Measurements from ENCODE around the gene WDR27.
"Not testable (repeated sequence)": the region's sequence is repeated elsewhere in the genome, so short reads cannot be mapped to it uniquely, and the experiment has no call there.

The WDR27 gene

GRCh38 chr6:169439710-169440109 lies 262.1 kb downstream of the WDR27 start:
- no peaks in the 10 kb centered on the region for H3F3A ChIP-seq (ENCODE audit: insufficient read depth)
- H3K79me2 ChIP-seq (ENCODE audit: insufficient read depth, low read length), result no peaks in the 10 kb centered on the region
- H3K4me2 ChIP-seq (ENCODE audit: low read depth, low read length, poor library complexity, severe bottlenecking), result no peak overlapping the region
- no peaks in the 10 kb centered on the region for H3K9me2 ChIP-seq (replicated peaks; ENCODE audit: insufficient read depth, low read length)
- H2AFZ ChIP-seq (ENCODE audit: low read depth, low read length, severe bottlenecking), result no peak overlapping the region
- H3K27ac ChIP-seq (ENCODE audit: low read depth, low read length), result no peak overlapping the region
- H3K9ac ChIP-seq (ENCODE audit: low read length), result no peak overlapping the region
- H3K9me3 ChIP-seq (ENCODE audit: insufficient read depth, low read length), result 0 out of 2 replicates have a peak, but pooled peaks cover 1% of the 10 kb centered on the region
- H4K20me1 ChIP-seq (ENCODE audit: low read depth, low read length), result no peaks in the 10 kb centered on the region
- H3K36me3 ChIP-seq (ENCODE audit: low read length), result no peaks in the 10 kb centered on the region
- no peaks in the 10 kb centered on the region for H3K27me3 ChIP-seq (ENCODE audit: low read length)
- TF ChIP-seq, protein P1, sequence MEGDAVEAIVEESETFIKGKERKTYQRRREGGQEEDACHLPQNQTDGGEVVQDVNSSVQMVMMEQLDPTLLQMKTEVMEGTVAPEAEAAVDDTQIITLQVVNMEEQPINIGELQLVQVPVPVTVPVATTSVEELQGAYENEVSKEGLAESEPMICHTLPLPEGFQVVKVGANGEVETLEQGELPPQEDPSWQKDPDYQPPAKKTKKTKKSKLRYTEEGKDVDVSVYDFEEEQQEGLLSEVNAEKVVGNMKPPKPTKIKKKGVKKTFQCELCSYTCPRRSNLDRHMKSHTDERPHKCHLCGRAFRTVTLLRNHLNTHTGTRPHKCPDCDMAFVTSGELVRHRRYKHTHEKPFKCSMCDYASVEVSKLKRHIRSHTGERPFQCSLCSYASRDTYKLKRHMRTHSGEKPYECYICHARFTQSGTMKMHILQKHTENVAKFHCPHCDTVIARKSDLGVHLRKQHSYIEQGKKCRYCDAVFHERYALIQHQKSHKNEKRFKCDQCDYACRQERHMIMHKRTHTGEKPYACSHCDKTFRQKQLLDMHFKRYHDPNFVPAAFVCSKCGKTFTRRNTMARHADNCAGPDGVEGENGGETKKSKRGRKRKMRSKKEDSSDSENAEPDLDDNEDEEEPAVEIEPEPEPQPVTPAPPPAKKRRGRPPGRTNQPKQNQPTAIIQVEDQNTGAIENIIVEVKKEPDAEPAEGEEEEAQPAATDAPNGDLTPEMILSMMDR (IDR thresholded peaks at IDR 0.05; ENCODE audit: insufficient read depth, low read length, poor library complexity, severe bottlenecking), result no peak
- TF ChIP-seq EZH2phosphoT487 (conservative IDR thresholded peaks at IDR 0.05; ENCODE audit: low read length), result no peak
- H3K4me3 ChIP-seq (ENCODE audit: insufficient read depth, low read length, poor library complexity, severe bottlenecking), result no peak overlapping the region

GRCh38 chr6:169434554-169434953 lies 267.3 kb downstream of the WDR27 start:
- not testable (repeated sequence) for H3K27me3 ChIP-seq (ENCODE audit: low read length); H3F3A ChIP-seq (ENCODE audit: insufficient read depth); H2AFZ ChIP-seq (ENCODE audit: low read depth, low read length, severe bottlenecking); H4K20me1 ChIP-seq (ENCODE audit: low read depth, low read length); H3K9me2 ChIP-seq (replicated peaks; ENCODE audit: insufficient read depth, low read length); H3K4me2 ChIP-seq (ENCODE audit: low read depth, low read length, poor library complexity, severe bottlenecking); H3K9ac ChIP-seq (ENCODE audit: low read length); H3K36me3 ChIP-seq (ENCODE audit: low read length); H3K79me2 ChIP-seq (ENCODE audit: insufficient read depth, low read length); H3K27ac ChIP-seq (ENCODE audit: low read depth, low read length); H3K4me3 ChIP-seq (ENCODE audit: insufficient read depth, low read length, poor library complexity, severe bottlenecking)
- peaks cover 33% of the 10 kb centered on the region; the same call in 1 of the 2 replicates for H3K9me3 ChIP-seq (ENCODE audit: insufficient read depth, low read length)

DNA sequence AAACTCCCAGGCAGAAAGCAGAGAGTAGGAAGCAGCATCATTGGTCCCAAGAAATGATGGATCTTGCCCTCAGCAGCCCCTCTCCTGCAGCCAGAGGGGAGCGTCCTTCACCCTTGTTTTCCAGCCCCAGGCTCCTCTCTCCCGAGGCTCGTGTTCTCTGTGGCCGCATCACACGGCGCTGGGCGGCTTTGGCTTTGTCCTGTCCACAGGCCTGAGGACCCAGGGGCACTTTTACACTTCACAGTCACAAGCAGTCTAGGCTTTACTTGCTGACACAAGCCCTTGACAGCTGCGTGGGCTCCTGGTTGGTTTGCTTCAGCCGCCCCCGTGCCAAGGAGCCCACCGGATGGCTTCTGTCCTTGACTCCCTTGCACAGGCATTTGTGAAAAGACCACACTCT lies 272.8 kb downstream of the WDR27 start:
- Histone ChIP-seq H3K9ac (ENCODE audit: low read length) (no peak overlapping the region), H2AFZ (ENCODE audit: low read depth, low read length, severe bottlenecking) (no peak overlapping the region), H3K9me3 (ENCODE audit: insufficient read depth, low read length) (peaks cover 26% of the 10 kb centered on the region; the same call in 1 of the 2 replicates), H3K36me3 (ENCODE audit: low read length) (no peaks in the 10 kb centered on the region), H3K27ac (ENCODE audit: low read depth, low read length) (no peak overlapping the region), H4K20me1 (ENCODE audit: low read depth, low read length) (no peaks in the 10 kb centered on the region), H3K79me2 (ENCODE audit: insufficient read depth, low read length) (no peaks in the 10 kb centered on the region), H3K4me2 (ENCODE audit: low read depth, low read length, poor library complexity, severe bottlenecking) (no peak overlapping the region), H3K4me3 (ENCODE audit: insufficient read depth, low read length, poor library complexity, severe bottlenecking) (no peak overlapping the region), H3K9me2 (replicated peaks; ENCODE audit: insufficient read depth, low read length) (no peaks in the 10 kb centered on the region), H3K27me3 (ENCODE audit: low read length) (no peaks in the 10 kb centered on the region), H3F3A (ENCODE audit: insufficient read depth) (no peaks in the 10 kb centered on the region)
- TF ChIP-seq, protein P1 (IDR thresholded peaks at IDR 0.05; ENCODE audit: insufficient read depth, low read length, poor library complexity, severe bottlenecking), result no peak
- no peak for TF ChIP-seq EZH2phosphoT487 (conservative IDR thresholded peaks at IDR 0.05; ENCODE audit: low read length)

GRCh38 chr6:169428532-169428931 lies 273.3 kb downstream of the WDR27 start:
- TF ChIP-seq, protein P1 (IDR thresholded peaks at IDR 0.05; ENCODE audit: insufficient read depth, low read length, poor library complexity, severe bottlenecking), result no peak
- no peak for TF ChIP-seq EZH2phosphoT487 (conservative IDR thresholded peaks at IDR 0.05; ENCODE audit: low read length)
- Histone ChIP-seq H3K27me3 (ENCODE audit: low read length) (no peaks in the 10 kb centered on the region), H3K4me3 (ENCODE audit: insufficient read depth, low read length, poor library complexity, severe bottlenecking) (no peak overlapping the region), H3K9me2 (replicated peaks; ENCODE audit: insufficient read depth, low read length) (no peaks in the 10 kb centered on the region), H3K27ac (ENCODE audit: low read depth, low read length) (no peak overlapping the region), H3K9me3 (ENCODE audit: insufficient read depth, low read length) (peaks cover 26% of the 10 kb centered on the region; the same call in 1 of the 2 replicates), H3K4me2 (ENCODE audit: low read depth, low read length, poor library complexity, severe bottlenecking) (no peak overlapping the region), H3K9ac (ENCODE audit: low read length) (no peak overlapping the region), H4K20me1 (ENCODE audit: low read depth, low read length) (no peaks in the 10 kb centered on the region), H3K79me2 (ENCODE audit: insufficient read depth, low read length) (no peaks in the 10 kb centered on the region), H3F3A (ENCODE audit: insufficient read depth) (no peaks in the 10 kb centered on the region), H3K36me3 (ENCODE audit: low read length) (no peaks in the 10 kb centered on the region), H2AFZ (ENCODE audit: low read depth, low read length, severe bottlenecking) (no peak overlapping the region)
